Caco-2 (cell line): ENCODE measurements around the gene TTC28. TPM values are rescaled to one million over a fixed set of nuclear protein-coding genes. Genes with fewer than 3 reads are reported as not detected.

ENCODE experiments used
- BruUV-seq: library from RNA; stranded (reverse); fragments of 400-500 nt; replicated peaks from 2 replicates; lab custom pipeline; 2021; lab: Mats Ljungman, UMichigan
- CTCF ChIA-PET: fragments of 300-600 bp; sonication (Branson Sonifier 250); formaldehyde crosslinking; loops from one replicate; lab custom pipeline; 2022; ENCODE audit warnings: antibody characterized with exemption; lab: Charles Lee
- POLR2A ChIA-PET: fragments of 300-600 bp; sonication (Branson Sonifier 250); formaldehyde crosslinking; loops from one replicate; lab custom pipeline; 2022; ENCODE audit warnings: antibody characterized with exemption; lab: Charles Lee
- DNase-seq, 2 experiments: peaks; one replicate each; pipeline versions ENCODE4 v3.0.0 to v3.0.0-alpha.2; 2020 to 2022
- H3K27me3 ChIP-seq: replicated peaks from 2 replicates; pipeline ENCODE4 v1.6.0; 2011; ENCODE audit warnings: low read length; ENCODE audit not compliant: control insufficient read depth, insufficient read depth
- H3K36me3 ChIP-seq: 2 replicates; pipeline ENCODE4 v1.5.1; 2011; ENCODE audit warnings: low read length; ENCODE audit not compliant: control insufficient read depth, insufficient read depth
- H3K4me1 ChIP-seq: fragments of 250-450 bp; sonication (Bioruptor Pico); 2 replicates; pipeline ENCODE4 v1.5.1; 2020; ENCODE audit warnings: mild to moderate bottlenecking
- H3K4me3 ChIP-seq: 2 replicates; pipeline ENCODE4 v1.5.1; 2011; ENCODE audit warnings: low read depth, mild to moderate bottlenecking, control low read depth, low read length
- H3K9me3 ChIP-seq: fragments of 250-450 bp; sonication (Bioruptor Pico); 2 replicates; pipeline ENCODE4 v1.5.1; 2020; ENCODE audit warnings: mild to moderate bottlenecking, moderate library complexity
- H3K27ac Mint-ChIP-seq: one replicate; pipeline ENCODE4 v1.8.0; 2022; ENCODE audit warnings: mixed read lengths; ENCODE audit not compliant: unreplicated experiment
- H3K27me3 Mint-ChIP-seq: one replicate; pipeline ENCODE4 v1.8.0; 2022; ENCODE audit warnings: mixed read lengths; ENCODE audit not compliant: insufficient read depth, unreplicated experiment
- H3K36me3 Mint-ChIP-seq: one replicate; pipeline ENCODE4 v1.8.0; 2022; ENCODE audit warnings: mild to moderate bottlenecking, mixed read lengths; ENCODE audit not compliant: insufficient read depth, unreplicated experiment
- H3K4me1 Mint-ChIP-seq: one replicate; pipeline ENCODE4 v1.8.0; 2022; ENCODE audit warnings: low read depth, mixed read lengths; ENCODE audit not compliant: unreplicated experiment
- H3K4me3 Mint-ChIP-seq: one replicate; pipeline ENCODE4 v1.8.0; 2022; ENCODE audit warnings: mild to moderate bottlenecking, moderate library complexity, mixed read lengths; ENCODE audit not compliant: unreplicated experiment
- H3K9me3 Mint-ChIP-seq: one replicate; pipeline ENCODE4 v1.8.0; 2022; ENCODE audit warnings: mixed read lengths; ENCODE audit not compliant: unreplicated experiment
- intact Hi-C: fragments of 100-400 bp; cut with micrococcal nuclease; formaldehyde crosslinking; loops from one replicate; pipeline ENCODE4 v1.10.0; 2022; ENCODE audit not compliant: unreplicated experiment
- total RNA-seq: library from RNA; stranded (reverse); gene quantifications from 2 replicates; pipeline ENCODE4 v1.2.3, GENCODE V29; 2022
- TF ChIP-seq, protein P1 (sequence below), 2 experiments: fragments of 200-600 bp in 1 of 2; IDR thresholded peaks; 1 replicate in 1 of 2; 2 replicates in 1 of 2; pipeline versions ENCODE4 v1.5.1 to v1.8.0; 2011 to 2022; ENCODE audit warnings: antibody characterized with exemption in 1 of 2, control low read depth in 1 of 2, inconsistent platforms in 1 of 2, low read depth in 1 of 2, low read length in 1 of 2, mild to moderate bottlenecking in 1 of 2, moderate library complexity in 1 of 2; ENCODE audit not compliant: insufficient read depth in 1 of 2, severe bottlenecking in 1 of 2, unreplicated experiment in 1 of 2

Gene TTC28
- total RNA-seq, 1 experiment from 2014 or later, result 12.0 TPM

DNA sequence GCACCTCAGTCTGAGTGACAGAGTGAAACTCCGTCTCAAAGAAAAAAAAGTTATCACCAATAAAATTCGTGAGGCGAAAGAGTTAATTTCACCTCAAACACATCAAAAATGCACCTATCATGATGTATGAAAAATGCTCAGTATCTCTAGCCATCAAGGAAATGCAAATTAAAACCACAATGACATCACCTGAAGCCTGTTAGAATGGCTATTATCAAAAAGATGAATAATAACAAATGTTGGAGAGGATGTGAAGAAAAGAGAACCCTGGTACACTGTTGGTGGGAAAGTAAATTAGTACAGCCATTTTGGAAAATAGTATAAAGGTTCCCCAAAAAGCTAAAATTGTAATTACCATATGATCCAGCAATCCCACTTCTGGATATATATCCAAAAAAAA, 38.4 kb upstream of the TTC28 start:
- no peak for DNase-seq
- H3K4me3 ChIP-seq, result no peak overlapping the region
- no peaks in the 10 kb centered on the region for H3K4me1 ChIP-seq
- Mint-ChIP-seq H3K27me3 (no peaks in the 10 kb centered on the region), H3K4me1 (no peaks in the 10 kb centered on the region), H3K27ac (no peak overlapping the region), H3K36me3 (peaks cover 12% of the 10 kb centered on the region), H3K4me3 (no peak overlapping the region), H3K9me3 (no peaks in the 10 kb centered on the region)
- H3K9me3 ChIP-seq, result no peaks in the 10 kb centered on the region
- ChIA-PET POLR2A (no interaction called here), CTCF (no interaction called here)
- intact Hi-C loops, result no loop called here
- H3K27me3 ChIP-seq, result no peaks in the 10 kb centered on the region
- TF ChIP-seq, protein P1, sequence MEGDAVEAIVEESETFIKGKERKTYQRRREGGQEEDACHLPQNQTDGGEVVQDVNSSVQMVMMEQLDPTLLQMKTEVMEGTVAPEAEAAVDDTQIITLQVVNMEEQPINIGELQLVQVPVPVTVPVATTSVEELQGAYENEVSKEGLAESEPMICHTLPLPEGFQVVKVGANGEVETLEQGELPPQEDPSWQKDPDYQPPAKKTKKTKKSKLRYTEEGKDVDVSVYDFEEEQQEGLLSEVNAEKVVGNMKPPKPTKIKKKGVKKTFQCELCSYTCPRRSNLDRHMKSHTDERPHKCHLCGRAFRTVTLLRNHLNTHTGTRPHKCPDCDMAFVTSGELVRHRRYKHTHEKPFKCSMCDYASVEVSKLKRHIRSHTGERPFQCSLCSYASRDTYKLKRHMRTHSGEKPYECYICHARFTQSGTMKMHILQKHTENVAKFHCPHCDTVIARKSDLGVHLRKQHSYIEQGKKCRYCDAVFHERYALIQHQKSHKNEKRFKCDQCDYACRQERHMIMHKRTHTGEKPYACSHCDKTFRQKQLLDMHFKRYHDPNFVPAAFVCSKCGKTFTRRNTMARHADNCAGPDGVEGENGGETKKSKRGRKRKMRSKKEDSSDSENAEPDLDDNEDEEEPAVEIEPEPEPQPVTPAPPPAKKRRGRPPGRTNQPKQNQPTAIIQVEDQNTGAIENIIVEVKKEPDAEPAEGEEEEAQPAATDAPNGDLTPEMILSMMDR (IDR thresholded peaks at IDR 0.05; ENCODE audit: insufficient read depth in 1 of 2, low read depth in 1 of 2, low read length in 1 of 2, severe bottlenecking in 1 of 2, unreplicated experiment in 1 of 2), result no peak
- H3K36me3 ChIP-seq, result no peaks in the 10 kb centered on the region; the same call in 1 of the 2 replicates
- BruUV-seq, result no TSS peak

DNA sequence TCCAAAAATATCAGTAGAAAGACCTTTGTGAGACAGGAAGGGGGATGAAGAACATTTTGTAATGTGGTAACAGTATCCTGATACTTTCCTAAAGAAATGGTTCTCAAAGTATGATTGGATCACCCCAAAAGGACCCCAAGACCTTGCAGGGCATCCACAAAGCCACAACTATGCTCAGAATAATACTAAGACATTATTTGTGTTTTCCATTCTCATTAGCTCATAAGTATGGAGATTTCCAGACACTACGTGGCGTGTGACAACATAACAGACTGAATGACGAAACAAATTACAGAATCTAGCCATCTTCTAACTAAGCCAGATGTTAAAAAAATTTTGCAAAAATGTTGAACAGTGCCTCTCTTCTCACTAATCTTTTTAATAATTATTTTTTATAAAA, 37.0 kb upstream of the TTC28 start:
- TF ChIP-seq, protein P1 (IDR thresholded peaks at IDR 0.05; ENCODE audit: insufficient read depth in 1 of 2, low read depth in 1 of 2, low read length in 1 of 2, severe bottlenecking in 1 of 2, unreplicated experiment in 1 of 2), result no peak
- Histone ChIP-seq H3K27me3 (no peaks in the 10 kb centered on the region), H3K9me3 (no peaks in the 10 kb centered on the region), H3K4me3 (no peak overlapping the region), H3K4me1 (peaks cover 7% of the 10 kb centered on the region; the same call in 1 of the 2 replicates), H3K36me3 (no peaks in the 10 kb centered on the region; the same call in 1 of the 2 replicates)
- Mint-ChIP-seq H3K27me3 (no peaks in the 10 kb centered on the region), H3K4me3 (no peak overlapping the region), H3K36me3 (peaks cover 20% of the 10 kb centered on the region), H3K9me3 (no peaks in the 10 kb centered on the region), H3K4me1 (peaks cover 10% of the 10 kb centered on the region), H3K27ac (no peak overlapping the region)
- ChIA-PET POLR2A (no interaction called here), CTCF (no interaction called here)
- no peak for DNase-seq
- intact Hi-C loops, result no loop called here
- no TSS peak for BruUV-seq

DNA sequence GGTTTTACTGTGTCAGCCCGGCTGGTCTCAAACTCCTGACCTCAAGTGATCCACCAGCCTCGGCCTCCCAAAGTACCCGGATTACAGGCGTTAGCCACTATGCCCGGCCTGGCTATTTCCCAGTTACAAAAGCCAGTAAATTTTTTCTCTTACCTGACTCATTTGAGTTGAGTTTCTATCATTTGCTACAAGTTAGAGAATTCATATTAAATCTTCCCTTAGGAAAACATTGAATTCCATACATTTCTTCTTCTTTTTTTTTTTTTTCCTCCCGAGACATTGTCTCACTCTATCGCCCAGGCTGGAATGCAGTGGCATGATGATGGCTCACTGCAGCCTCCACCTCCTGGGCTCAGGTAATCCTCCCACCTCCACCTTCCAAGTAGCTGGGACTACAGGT, 36.0 kb upstream of the TTC28 start:
- no peaks in the 10 kb centered on the region; the same call in 1 of the 2 replicates for H3K36me3 ChIP-seq
- POLR2A ChIA-PET, result no interaction called here

More for the DNA sequence above, 36.0 kb upstream of the TTC28 start:
- Mint-ChIP-seq H3K9me3 (no peaks in the 10 kb centered on the region), H3K27me3 (no peaks in the 10 kb centered on the region), H3K4me1 (peaks cover 10% of the 10 kb centered on the region), H3K4me3 (no peak overlapping the region), H3K36me3 (peaks cover 26% of the 10 kb centered on the region), H3K27ac (no peak overlapping the region)
- CTCF ChIA-PET, result no interaction called here
- Histone ChIP-seq H3K4me3 (no peak overlapping the region), H3K27me3 (no peaks in the 10 kb centered on the region), H3K4me1 (peaks cover 7% of the 10 kb centered on the region; the same call in 1 of the 2 replicates), H3K9me3 (no peaks in the 10 kb centered on the region)
- no peak for DNase-seq
- no TSS peak for BruUV-seq
- TF ChIP-seq, protein P1 (IDR thresholded peaks at IDR 0.05; ENCODE audit: insufficient read depth in 1 of 2, low read depth in 1 of 2, low read length in 1 of 2, severe bottlenecking in 1 of 2, unreplicated experiment in 1 of 2), result no peak
- intact Hi-C loops, result no loop called here
